TTC549 (cell line): ENCODE measurements around the gene OBSCN.
A peak's percentile ranks its signal among the peaks of the same experiment; 100 is the strongest.
"Not testable (repeated sequence)": the region's sequence is repeated elsewhere in the genome, so short reads cannot be mapped to it uniquely, and the experiment has no call there.

ENCODE experiments used
- FAIRE-seq: peaks from 2 replicates; lab custom pipeline; 2012; peaks lifted over from hg19 to GRCh38; lab: Jason Lieb, UNC

The OBSCN gene

DNA sequence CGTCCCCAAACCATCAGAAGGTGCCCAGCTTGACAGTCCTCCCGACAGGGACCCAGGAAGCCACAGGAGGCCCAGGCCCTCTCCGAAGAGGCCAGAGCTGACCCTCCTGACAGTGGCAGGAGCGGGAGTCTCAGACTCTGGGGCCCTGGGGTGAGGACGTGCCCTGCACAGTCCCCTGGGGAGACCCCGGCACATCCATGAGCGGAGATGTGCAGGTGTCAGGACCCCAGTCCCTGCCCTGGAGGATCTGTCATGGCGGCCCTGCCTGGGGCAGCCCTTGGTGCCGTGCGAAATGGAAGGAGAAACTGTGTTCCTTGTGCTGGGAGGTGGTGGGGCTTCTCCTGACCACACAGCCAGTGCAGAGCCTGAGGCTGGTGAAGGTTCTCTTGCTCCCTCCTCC, 55.8 kb downstream of the OBSCN start:
- FAIRE-seq = no peak

DNA sequence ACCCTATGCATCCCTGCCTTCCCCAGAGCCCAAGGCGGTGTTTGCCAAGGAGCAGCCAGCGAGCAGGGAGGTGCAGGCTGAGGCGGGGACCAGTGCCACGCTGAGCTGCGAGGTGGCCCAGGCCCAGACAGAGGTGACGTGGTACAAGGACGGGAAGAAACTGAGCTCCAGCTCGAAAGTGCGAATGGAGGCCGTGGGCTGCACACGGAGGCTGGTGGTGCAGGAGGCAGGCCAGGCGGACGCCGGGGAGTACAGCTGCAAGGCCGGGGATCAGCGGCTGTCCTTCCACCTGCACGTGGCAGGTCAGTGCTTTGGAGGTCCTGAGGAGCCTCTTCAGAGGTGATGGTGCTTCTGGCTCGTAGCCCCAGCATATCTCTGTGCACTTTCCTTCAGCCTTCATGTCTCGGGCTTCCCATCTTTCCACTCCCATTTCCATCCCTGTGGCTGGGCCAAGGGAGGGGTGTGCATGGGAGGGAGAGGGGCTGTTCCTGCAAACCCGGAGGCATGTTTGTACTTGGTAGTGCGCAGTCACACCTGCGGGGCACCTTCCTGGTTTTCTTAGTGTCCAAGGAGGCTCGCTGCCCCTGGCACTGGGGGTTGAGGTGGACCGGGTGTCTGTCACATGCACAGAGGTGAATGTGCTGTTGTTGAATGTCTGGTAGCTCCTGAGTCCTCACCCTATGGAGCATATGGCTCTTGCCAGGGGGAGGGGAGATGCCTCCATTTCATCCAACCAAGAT, 56.4 kb downstream of the OBSCN start:
- no peak for FAIRE-seq

DNA sequence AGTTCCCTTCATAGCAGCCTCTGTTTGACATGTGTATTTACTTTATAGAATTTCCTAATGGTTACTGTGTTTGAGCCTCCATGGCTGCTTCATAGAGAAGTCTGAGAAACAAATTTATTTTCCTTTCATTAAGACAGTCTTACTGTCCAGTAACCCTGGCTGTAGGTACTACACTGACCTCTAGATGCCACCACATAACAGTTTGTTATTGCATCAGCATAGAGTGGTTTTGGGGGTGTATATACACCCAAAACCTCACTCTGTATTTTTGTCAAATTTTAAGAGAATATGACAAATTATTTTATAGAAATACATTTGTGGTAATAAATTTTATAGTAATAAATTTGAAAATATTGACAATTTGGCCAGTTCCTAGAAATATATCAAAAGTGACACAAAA, 57.3 kb downstream of the OBSCN start:
- peak; percentile 58 for FAIRE-seq

DNA sequence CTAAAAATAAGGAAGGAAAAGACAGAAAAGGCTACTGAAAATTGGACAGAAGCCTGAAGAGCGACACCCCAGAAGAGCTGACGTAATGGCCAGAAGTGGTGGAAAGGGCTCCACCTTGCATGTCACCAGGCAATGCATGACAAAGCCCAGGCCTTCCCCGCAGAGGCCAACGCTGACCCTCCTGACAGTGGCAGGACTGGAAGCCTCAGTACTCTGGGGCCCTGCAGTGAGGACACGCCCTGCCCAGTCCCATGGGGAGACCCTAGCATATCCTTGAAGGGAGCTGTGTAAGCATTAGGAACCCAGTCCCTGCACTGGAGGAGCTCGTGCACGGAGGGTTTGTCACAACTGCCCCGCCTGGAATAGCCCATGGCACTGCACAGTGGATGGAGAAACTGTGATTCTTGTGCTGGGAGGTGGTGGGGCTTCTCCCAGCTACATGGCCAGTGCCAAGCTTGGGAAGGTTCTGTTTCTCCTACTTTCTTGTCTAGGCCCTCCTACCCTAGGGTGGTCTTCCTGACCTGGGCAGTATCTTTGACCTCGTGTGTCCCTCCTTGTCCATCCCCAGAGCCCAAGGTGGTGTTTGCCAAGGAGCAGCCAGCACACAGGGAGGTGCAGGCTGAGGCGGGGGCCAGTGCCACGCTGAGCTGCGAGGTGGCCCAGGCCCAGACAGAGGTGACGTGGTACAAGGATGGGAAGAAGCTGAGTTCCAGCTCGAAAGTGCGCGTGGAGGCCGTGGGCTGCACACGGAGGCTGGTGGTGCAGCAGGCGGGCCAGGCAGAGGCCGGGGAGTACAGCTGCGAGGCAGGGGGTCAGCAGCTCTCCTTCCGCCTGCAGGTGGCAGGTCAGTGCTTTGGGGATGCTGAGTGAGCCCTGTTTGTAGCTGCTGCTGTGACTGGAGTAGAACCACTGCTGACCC, 60.4 kb downstream of the OBSCN start:
- FAIRE-seq = no peak

DNA sequence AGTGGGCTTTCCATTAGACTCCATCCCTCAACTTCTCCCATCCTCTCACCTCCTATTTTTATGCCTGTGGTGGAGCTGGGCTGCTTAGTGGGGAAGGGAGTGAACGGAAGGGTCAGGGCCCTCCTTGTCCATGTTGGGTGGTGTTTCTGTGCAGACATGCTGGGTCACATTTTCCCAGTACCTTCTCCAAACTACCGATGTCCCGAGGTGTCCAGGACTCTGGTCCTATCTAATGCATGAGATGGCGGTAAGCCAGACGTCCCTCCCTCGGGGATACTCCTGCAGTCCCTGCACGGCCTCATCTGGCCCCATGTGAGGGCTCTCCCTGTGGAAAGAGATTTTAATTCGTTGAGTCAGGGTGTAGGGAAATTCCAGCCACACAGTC, 61.0 kb downstream of the OBSCN start:
- no peak for FAIRE-seq

DNA sequence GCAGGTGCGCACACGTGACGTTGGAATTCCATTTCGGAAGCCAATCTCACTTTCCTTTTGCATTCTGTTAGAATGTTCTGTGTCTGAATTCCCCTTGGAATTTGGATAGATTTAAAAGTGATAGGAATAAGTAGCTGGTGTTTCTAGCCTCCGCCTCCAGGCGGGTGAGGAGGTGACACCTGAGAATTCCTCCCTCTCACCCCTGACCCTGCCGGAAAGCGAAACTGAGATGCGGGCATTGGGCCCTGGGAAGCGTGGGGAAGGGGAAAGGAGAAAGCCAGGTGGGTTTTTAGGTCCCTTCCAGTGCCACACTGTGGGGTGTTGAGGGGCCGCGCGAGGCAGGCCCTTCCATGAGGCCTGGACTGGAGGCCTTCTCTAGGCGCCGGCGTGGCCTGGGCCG, 61.6 kb downstream of the OBSCN start:
- not testable (repeated sequence) for FAIRE-seq

DNA sequence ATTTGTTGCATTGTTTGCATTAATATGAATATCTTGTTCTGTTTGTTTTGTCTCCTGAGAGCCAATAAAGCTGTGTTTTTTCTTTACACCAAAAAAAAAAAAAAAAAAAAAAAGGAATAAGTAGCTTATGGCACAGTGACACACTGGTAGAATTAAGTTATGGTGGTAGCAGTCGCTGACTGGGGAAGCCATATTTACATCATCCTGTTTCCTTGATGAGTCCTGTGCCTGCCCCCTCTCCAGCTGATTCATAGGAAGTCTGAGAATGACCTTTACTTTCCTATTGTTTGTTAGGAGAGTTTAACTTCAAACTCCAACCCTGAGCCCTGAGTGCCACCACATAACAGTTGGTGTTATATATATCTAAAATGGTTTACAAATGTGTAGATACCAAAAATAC, 62.2 kb downstream of the OBSCN start:
- FAIRE-seq = no peak

DNA sequence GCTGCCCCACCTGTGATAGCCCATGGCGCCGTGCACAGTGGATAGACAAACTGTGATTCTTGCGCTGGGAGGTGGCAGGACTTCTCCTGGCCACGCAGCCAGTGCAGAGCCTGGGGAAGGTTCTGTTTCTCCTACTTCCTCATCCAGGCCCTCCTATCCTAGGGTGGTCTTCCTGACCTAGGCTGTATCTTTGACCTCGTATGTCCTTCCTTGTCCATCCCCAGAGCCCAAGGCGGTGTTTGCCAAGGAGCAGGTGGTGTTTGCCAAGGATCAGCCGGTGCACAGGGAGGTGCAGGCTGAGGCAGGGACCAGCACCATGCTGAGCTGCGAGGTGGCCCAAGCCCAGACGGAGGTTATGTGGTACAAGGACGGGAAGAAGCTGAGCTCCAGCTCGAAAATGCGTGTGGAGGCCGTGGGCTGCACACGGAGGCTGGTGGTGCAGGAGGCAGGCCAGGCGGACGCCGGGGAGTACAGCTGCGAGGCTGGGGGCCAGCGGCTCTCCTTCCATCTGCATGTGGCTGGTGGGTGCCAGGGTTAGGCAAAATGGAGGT, 63.9 kb downstream of the OBSCN start:
- no peak for FAIRE-seq

DNA sequence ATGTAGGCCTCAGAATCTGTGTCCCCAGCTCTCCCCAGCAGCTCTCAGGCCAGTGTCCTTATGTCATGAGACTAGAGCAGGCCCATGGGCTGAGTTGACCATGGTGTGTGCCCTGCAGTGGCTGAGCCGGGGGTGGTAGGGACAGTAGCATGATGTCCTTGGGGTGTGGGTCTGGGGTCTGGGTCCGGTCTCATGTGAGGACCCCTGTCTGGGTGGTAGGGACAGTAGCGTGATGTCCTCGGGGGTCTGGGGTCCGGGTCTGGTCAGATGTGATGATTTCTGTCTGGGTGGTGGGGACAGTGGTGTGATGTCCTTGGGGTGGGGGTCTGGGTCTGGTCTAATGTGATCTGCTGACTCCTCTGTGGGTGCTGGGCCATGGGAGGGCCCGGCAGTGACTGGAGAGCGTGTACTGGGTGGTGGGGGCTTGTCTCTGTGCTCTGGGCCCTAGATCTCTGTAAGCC, 64.5 kb downstream of the OBSCN start:
- FAIRE-seq = no peak

DNA sequence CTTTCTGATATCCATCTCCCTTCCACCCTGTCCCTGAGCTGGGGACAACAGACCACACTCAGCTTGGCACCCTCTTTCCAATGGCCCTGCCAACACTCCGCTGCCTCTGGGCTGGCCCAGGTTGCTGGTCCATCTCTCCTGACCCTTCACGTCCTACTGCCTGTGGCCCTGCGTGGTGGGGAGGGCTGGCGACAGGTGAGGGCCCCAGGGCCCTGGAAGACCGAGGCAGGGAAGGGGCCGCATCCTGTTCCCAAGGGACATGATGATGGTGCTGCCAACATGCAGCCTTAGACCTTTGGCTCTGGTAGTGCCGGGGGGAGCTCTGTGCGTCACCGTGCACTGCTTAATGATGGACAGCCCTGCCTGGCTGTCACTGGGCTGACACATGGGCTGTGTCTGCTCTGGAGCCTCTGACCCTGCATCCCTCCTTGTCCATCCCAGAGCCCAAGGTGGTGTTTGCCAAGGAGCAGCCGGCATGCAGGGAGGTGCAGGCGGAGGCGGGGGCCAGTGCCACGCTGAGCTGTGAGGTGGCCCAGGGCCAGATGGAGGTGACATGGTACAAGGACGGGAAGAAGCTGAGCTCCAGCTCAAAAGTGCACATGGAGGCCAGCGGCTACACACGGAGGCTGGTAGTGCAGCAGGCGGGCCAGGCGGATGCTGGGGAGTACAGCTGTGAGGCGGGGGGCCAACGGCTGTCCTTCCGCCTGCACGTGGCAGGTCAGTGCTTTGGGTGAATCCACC, 65.2 kb downstream of the OBSCN start:
- no peak for FAIRE-seq

DNA sequence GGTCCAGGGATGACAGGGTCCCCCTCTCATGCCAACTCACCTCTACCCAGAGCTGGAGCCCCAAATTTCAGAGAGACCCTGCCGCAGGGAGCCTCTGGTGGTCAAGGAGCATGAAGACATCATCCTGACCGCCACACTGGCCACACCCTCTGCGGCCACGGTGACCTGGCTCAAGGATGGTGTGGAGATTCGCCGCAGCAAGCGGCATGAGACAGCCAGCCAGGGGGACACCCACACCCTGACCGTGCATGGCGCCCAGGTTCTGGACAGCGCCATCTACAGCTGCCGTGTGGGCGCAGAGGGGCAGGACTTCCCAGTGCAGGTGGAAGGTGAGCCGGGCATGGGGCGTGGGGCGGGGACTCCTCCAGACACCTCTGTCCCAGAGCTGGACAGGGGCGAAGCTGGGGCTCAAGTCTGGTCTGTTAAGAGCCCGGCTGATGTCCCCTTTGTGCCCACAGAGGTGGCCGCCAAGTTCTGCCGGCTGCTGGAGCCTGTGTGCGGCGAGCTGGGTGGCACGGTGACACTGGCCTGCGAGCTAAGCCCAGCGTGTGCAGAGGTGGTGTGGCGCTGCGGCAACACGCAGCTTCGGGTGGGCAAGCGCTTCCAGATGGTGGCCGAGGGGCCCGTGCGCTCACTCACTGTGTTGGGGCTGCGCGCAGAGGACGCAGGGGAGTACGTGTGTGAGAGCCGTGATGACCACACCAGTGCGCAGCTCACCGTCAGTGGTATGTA, 66.0 kb downstream of the OBSCN start:
- no peak for FAIRE-seq

DNA sequence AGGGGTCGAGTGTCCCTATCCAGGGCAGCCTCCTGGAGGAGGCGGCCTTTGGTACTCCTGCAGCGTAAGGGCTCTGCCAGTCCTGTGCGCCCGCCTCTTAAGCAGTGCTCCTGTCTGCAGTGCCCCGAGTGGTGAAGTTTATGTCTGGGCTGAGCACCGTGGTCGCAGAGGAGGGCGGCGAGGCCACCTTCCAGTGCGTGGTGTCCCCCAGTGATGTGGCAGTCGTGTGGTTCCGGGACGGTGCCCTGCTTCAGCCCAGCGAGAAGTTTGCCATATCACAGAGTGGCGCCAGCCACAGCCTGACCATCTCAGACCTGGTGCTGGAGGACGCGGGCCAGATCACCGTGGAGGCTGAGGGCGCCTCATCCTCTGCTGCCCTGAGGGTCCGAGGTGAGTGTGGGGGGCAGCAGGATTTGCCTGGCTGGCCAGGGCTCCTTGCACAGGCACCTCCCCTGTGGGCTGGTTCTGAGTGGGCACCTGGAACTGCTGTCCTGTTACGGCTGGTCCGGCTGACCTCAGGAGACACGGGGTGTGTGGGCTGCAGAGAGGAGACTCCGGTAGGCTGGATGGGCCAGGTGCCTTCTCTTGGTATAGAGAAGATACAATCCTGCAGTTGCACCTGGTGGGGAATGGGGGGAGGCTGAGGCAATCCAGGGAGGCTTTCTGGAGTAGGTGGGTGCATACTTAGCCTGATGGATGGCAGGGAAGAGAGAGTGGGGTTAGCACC, 66.8 kb downstream of the OBSCN start:
- FAIRE-seq = no peak

DNA sequence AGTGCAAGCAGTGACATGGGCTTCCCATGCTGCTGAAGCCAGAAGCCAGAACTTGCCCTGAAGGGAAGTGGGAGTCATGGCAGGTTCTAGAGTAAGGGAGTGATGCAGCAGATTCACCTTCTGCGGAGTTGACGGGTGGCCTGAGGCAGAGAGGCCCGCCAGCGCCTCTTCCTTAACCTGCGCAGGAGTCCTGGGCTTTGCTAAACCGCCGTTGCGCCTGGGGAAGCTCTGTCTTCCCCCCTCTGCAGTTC, 67.3 kb downstream of the OBSCN start:
- FAIRE-seq = no peak

DNA sequence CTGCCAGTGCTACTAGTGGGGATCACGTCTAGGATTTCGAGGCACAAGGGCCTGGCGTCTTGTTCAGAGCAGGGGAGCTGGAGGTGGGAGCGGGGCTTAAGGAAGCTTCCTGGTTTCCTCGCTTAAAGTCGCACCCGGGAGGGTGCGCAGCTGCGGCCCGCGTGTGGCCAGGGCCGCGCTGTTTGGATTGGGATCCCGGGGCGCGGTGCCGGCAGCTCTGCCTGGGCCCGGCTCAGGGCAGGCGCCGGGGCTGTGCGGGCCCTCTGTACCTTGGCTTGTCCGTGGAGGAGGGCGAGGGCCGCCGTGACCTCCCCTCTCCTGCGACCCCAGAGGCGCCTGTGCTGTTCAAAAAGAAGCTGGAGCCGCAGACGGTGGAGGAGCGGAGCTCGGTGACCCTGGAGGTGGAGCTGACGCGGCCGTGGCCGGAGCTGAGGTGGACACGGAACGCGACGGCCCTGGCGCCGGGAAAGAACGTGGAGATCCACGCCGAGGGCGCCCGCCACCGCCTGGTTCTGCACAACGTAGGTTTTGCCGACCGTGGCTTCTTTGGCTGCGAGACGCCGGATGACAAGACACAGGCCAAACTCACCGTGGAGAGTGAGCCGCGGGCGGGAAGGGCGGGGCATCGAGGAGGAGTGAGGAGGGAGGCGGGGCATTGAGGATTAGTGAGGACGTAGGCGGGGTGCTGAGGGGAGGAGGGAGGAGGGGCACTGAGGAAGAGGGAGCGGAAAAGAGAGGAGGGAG, 67.8 kb downstream of the OBSCN start:
- no peak for FAIRE-seq

DNA sequence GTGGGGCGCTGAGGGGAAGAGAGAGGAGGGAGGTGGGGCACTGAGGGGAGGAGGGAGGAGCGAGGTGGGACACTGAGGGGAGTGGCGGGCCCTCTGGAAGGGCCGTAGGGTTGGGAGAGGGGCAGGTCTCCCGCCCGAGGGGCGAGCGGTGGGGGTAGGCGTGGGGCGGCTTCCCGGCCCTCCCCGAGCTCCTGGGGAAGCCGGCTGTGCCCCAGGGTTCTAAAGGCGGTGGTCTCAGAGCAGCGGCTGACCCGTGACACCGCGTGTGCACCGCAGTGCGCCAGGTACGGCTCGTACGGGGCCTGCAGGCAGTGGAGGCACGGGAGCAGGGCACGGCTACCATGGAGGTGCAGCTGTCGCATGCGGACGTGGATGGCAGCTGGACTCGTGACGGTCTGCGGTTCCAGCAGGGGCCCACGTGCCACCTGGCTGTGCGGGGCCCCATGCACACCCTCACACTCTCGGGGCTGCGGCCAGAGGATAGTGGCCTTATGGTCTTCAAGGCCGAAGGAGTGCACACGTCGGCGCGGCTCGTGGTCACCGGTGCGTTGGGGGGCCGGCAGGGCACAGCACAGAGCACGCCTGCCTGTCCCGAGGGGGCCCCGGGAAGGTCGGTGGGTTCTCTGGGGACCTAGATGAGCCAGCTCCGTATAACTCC, 68.5 kb downstream of the OBSCN start:
- FAIRE-seq = no peak

DNA sequence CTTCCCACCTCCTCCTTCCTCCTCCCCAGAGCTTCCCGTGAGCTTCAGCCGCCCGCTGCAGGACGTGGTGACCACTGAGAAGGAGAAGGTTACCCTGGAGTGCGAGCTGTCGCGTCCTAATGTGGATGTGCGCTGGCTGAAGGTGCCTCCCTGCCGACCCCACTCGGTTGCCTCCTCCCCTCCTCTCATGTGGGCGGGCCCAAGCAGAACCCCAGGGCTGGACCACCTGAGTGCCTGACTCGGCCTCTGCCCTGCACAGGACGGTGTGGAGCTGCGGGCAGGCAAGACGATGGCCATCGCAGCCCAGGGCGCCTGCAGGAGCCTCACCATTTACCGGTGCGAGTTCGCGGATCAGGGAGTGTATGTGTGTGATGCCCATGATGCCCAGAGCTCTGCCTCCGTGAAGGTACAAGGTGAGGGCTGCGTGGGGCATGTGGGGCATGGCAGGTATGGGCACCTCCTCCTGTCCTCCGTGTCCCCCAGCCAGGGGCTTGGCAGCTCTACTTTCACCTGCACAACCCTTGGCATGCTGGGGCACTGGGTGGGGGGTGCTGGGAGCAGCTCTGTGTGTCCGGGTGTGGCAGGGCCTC, 69.2 kb downstream of the OBSCN start:
- FAIRE-seq = no peak

DNA sequence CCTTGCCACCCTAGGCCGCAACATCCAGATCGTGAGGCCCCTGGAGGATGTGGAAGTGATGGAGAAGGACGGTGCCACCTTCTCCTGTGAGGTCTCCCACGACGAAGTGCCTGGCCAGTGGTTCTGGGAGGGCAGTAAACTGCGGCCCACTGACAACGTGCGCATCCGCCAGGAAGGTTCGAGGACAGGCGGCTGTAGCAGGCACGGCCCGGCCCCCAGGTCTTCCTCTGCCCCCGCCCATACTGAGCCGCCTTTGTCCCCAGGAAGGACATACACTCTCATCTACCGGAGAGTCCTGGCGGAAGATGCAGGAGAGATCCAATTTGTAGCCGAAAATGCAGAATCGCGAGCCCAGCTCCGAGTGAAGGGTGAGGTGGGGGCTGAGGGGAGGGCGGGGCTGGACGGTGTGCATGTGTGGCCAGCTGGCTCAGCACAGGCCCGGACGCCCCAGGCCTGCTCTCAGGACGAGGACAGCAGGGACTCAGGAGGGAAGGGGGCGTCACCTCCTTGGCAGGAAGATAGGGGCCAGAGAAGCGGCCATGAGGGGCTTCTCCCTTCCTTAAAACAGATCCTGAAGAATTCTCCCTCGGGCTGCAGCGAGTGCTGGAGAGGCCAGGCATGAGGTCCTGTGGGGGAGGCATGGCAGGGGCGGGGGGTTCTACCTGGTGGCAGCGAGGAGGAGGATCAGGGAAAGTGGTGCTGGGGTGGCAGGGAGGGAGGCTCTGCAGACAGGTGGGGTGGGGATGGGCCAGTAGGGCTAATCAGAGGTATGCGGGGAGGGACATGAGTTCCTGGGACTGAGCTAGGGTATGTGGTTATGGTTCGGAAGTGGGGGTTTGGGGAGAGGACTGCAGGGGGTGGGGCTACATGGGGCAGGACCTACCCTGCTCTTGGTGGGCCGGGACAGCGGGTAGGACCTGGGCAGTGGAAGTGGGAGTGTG, 69.9 kb downstream of the OBSCN start:
- FAIRE-seq = no peak

DNA sequence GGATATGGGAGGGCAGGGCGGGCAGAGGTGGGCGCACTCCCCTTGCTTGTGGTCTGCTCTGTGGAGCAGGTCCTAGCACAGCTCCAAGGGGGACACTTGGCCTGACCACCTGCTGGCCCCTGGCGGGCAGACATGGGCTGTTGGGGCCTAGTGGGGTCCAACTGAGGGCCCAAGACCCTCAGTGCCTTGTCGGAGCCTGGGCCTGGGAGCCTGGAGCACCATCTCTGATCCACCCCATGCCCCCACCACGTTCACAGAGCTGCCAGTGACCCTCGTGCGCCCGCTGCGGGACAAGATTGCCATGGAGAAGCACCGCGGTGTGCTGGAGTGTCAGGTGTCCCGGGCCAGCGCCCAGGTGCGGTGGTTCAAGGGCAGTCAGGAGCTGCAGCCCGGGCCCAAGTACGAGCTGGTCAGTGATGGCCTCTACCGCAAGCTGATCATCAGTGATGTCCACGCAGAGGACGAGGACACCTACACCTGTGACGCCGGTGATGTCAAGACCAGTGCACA, 70.6 kb downstream of the OBSCN start:
- no peak for FAIRE-seq
